ENCODE data around the gene DPP10.

DNA sequence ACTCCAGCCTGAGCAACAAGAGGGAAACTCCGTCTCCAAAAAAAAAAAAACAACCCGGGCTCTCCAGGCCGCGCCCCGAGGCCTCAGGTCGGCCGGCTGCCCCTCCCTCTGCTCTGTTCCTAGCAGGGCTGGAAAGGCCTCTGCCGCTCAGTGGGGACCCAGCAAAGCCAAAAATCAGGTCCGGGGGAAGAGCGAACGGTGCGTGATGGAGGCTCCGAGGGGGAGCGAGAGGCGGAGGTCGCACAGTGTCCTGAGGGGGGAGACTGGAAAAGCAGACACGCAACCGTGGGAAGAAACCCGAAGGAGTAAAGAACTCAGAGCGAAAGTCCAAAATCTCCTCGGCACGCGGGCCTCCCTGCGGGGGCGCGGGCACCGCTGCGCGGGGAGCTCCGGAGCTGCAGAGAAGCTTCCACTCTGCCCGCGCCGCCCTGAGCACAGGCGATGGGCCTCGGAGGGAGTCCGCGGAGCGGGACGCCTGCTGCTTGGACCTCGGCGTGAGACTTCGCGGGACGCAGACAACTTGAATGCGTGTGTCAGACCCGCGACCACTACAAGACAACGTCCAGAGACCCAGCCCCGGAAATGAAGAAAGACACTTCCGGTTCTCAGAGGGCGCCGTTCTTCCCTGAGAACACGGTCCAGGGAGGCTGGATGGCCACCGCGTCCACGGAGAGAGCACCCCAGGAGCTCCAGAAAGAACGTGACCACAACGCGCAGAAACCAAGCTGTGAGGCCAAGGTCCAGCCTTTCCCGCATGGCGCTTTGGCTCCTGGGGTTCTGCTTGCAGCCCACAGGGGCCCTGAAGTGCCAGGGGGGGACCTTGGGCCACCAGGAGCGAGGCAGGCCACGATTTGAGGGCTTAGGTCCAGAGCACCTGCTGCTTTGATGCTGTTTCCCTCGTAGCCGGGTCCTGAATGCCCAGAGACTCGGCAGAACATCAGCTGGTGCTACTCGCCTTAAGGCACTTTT, 219.8 kb downstream of the DPP10 start:
- TF ChIP-seq SIN3A (IDR thresholded peaks at IDR 0.05; ENCODE audit: borderline replicate concordance, insufficient read depth, low read length) (no peak), REST (IDR thresholded peaks at IDR 0.05; ENCODE audit: insufficient read depth in 1 of 2, low read depth in 2 of 2, low read length in 2 of 2) (no peak), POLR2AphosphoS5 (IDR thresholded peaks at IDR 0.05; ENCODE audit: low read depth, low read length) (no peak)
